AG10803 (cell line): Measurements from ENCODE around the gene MVD.
A peak's percentile ranks its signal among the peaks of the same experiment; 100 is the strongest.

Source experiments
- DNase-seq: peaks from one replicate; pipeline ENCODE4 v3.0.0; 2010; ENCODE audit warnings: low read depth
- H3K4me3 ChIP-seq: 2 replicates; pipeline ENCODE4 v1.5.1; 2011; ENCODE audit warnings: mild to moderate bottlenecking, low read length, control low read depth
- CTCF ChIP-seq: conservative IDR thresholded peaks from 2 replicates; pipeline ENCODE4 v1.5.1; 2011; ENCODE audit warnings: mild to moderate bottlenecking, low read length, control low read depth, inconsistent platforms

Gene MVD

GRCh38 chr16:88649195-88649923, 13.5 kb downstream of the MVD start:
- H3K4me3 ChIP-seq = peak overlapping the region; percentile 80
- DNase-seq = no peak
- TF ChIP-seq CTCF = no peak

- no peak for DNase-seq
- H3K4me3 ChIP-seq = no peak overlapping the region
- no peak for TF ChIP-seq CTCF
Measured at GRCh38 chr16:88647178-88648070, 15.5 kb downstream of the MVD start.

GRCh38 chr16:88646345-88647034, 16.4 kb downstream of the MVD start:
- DNase-seq = no peak
- no peak overlapping the region for H3K4me3 ChIP-seq
- no peak for TF ChIP-seq CTCF

GRCh38 chr16:88645941-88646340, 16.9 kb downstream of the MVD start:
- no peak overlapping the region for H3K4me3 ChIP-seq
- no peak for DNase-seq
- no peak for TF ChIP-seq CTCF

GRCh38 chr16:88645455-88645854, 17.4 kb downstream of the MVD start:
- DNase-seq = no peak

DNA sequence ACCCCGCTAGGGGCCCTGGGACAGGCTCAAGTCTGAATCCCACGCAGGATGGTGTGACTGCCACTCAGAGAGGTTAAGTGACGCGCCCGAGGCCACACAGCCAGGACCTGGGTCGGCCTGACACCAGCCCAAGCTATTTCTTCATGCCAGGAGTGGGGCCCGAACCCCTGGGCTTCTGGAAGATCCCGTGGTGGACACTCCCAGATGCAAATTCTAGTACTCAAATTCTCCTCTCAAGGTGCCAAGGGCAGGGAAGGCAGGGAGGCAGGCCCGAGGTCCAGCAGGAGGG, 19.3 kb downstream of the MVD start:
- TF ChIP-seq CTCF = no peak
- no peak overlapping the region for H3K4me3 ChIP-seq
- DNase-seq = no peak

More at GRCh38 chr16:88645455-88645854, 17.4 kb downstream of the MVD start:
- H3K4me3 ChIP-seq = no peak overlapping the region
- TF ChIP-seq CTCF = no peak
